ENCODE measurements around the gene FANCE. TPM values are rescaled to one million over a fixed set of nuclear protein-coding genes. Genes with fewer than 3 reads are reported as not detected.

FANCE gene
- 25.8 and 37.4 TPM in 2 replicates for total RNA-seq (2014; rRNA removed; shearing (Covaris generic))

GRCh38 chr6:35452183-35453090 lies at the start of gene FANCE:
TSS of gene FANCE (plus strand) at chr6:35452338. CDS start at chr6:35452546, 208 bp downstream.
- peak; percentile 97 for DNase-seq (ENCODE audit: low read depth)

- DNase-seq (ENCODE audit: low read depth): no peak
These were observed 49.3 kb upstream of the FANCE start for GRCh38 chr6:35402856-35403191.

- DNase-seq (ENCODE audit: low read depth): no peak
These were observed 48.3 kb upstream of the FANCE start for GRCh38 chr6:35403544-35404442.

GRCh38 chr6:35406711-35407485 lies 45.2 kb upstream of the FANCE start:
- DNase-seq (ENCODE audit: low read depth): no peak

DNA sequence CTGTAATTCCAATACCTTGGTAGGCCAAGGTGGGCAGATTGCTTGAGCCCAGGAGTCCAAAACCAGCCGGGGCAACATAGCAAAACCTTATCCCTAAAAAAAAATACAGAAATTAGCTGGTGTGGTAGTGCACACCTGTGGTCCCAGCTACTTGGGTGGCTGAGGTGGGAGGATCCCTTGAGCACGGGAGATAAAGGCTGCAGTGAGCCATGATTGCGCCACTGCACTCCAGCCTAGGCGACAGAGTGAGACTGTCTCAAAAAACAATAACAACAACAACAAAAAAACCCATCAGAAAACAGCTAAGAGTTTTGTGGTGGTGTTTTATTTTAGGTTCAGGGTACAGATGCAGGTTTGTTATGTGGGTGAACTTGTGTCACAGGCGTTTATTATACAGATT lies 42.9 kb upstream of the FANCE start:
- no peak for DNase-seq (ENCODE audit: low read depth)

DNA sequence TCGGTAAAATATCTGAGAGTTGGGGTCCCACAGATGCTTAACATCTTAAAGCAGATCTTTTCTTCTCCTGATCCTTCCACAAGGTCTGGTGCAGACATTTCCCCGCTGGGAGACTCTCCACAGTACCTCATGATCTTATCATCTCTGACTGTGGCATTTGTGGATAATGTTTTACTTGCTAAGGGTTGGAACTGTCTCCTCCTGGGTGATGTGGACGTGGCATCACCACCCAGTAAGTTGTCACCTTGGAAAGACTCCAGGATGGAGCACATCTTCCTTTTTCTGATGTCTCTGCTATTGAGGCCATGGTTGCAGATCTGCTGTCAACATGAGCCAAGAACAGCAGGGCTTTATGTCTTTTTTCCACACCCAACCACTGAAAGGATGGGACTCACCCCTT lies 42.0 kb upstream of the FANCE start:
- no peak for DNase-seq (ENCODE audit: low read depth)

GRCh38 chr6:35411066-35411465 lies 41.1 kb upstream of the FANCE start:
- DNase-seq (ENCODE audit: low read depth): no peak

DNA sequence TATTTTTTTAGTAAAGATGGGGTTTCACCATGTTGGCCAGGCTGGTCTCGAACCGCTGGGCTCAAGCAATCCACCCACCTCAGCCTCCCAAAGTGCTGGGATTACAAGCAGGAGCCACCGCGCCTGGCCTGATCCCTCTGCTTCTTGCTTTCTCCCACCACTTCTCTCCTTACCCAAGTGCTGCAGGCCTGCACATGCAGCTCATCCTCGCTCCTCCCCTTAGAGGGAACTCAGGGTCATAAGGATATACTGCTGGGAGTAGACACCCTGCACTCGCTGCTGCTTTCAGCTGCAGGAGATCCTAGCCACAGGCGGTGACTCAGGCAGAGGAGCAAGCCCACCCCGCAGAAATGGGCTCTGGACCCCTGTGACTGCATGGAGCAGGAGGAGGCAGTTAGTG lies 40.0 kb upstream of the FANCE start:
- DNase-seq (ENCODE audit: low read depth): no peak

DNA sequence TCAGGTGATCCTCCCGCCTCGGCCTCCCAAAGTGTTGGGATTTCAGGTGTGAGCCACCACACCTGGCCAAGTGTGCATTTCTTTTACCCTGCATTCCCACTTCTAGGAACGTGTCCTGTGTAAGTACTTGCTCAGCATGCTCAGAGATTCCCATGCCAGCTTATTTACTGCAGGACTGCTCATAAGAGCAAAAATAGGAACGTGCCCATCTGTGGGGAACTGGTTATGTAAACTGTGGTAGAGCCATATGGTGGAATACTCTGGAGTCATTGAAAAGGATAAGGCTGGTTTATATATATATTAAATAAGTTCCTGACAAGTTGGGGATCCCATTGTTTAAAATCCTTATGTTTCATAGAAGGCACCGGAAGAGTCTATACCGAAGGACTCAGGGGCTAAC lies 38.2 kb upstream of the FANCE start:
- no peak for DNase-seq (ENCODE audit: low read depth)

GRCh38 chr6:35415065-35415891 lies 36.9 kb upstream of the FANCE start:
- DNase-seq (ENCODE audit: low read depth): peak; percentile 60

DNA sequence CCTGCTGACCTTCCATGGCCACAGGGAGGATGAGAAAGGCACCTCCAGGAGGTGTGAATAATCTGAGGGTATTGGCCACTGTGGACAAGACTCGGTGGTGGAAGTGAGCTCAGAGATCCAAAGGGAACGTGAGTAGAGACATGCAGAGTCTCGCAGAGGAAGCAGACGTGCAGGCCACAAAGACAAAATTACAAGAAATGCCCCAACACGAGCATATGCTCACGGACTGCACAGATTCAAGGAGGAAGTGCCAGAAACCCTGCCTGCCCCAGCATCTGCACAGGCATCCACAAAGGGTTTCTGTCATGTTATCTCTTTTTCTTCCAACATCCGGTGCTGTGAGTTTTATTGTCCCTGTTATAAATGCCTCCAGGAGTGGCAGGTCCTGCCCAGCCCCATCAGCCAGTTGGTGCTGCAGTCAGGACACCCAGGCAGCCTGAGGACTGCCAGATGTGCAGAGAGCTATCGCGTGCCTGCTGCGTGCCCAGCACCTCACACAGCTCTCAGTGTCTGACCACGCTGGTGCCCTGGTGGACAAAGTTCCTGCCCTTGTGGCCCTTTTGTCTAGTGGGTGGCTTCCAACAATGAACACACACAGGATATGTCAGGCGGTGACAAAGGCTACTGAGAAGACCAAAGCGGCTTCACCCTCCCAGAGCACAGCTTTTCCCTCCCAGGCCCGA lies 34.0 kb upstream of the FANCE start:
- no peak for DNase-seq (ENCODE audit: low read depth)

GRCh38 chr6:35419417-35419816 lies 32.7 kb upstream of the FANCE start:
- no peak for DNase-seq (ENCODE audit: low read depth)

DNA sequence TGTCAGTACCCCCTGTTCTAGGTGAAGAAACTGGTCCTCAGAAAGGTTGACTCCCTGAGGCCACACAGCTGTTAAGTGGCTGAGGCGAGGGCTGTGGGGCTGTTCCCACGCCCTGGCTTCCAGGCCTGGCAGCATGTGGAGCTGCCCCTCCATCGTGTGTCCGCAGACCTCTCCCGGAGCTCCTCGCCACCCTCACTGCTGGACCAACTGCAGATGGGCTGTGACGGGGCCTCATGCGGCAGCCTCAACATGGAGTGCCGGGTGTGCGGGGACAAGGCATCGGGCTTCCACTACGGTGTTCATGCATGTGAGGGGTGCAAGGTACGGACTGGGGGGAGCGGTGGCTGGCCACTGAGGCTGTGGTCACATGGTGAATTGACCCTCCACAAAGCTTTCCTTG lies 32.2 kb upstream of the FANCE start:
- DNase-seq (ENCODE audit: low read depth): no peak

GRCh38 chr6:35425284-35425683 lies 26.9 kb upstream of the FANCE start:
- no peak for DNase-seq (ENCODE audit: low read depth)

DNA sequence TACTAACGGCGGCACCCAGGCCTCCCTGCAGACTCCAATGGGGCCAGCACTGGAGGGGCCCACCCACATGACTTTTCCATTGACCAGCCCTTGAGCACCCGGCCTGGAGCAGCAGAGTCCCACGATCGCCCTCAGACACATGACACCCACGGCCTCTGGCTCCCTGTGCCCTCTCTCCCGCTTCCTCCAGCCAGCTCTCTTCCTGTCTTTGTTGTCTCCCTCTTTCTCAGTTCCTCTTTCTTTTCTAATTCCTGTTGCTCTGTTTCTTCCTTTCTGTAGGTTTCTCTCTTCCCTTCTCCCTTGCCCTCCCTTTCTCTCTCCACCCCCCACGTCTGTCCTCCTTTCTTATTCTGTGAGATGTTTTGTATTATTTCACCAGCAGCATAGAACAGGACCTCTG lies 26.1 kb upstream of the FANCE start:
- no peak for DNase-seq (ENCODE audit: low read depth)

DNA sequence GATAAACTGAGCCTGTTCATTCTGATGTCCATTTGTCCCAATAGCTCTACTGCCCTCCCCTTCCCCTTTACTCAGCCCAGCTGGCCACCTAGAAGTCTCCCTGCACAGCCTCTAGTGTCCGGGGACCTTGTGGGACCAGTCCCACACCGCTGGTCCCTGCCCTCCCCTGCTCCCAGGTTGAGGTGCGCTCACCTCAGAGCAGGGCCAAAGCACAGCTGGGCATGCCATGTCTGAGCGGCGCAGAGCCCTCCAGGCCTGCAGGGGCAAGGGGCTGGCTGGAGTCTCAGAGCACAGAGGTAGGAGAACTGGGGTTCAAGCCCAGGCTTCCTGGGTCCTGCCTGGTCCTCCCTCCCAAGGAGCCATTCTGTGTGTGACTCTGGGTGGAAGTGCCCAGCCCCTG lies 24.7 kb upstream of the FANCE start:
- DNase-seq (ENCODE audit: low read depth): no peak

DNA sequence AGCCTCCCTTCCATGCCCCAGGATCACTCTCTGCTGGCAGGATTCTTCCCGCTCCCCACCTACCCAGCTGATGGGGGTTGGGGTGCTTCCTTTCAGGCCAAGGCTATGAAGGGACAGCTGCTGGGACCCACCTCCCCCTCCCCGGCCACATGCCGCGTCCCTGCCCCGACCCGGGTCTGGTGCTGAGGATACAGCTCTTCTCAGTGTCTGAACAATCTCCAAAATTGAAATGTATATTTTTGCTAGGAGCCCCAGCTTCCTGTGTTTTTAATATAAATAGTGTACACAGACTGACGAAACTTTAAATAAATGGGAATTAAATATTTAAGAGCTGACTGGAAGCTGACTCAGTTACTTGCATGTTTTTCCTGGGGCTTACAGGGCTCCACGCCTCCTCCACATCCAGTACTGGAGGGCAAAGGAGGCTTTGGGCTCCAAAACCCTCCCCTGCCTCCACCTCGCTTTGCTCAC lies 24.3 kb upstream of the FANCE start:
- no peak for DNase-seq (ENCODE audit: low read depth)

DNA sequence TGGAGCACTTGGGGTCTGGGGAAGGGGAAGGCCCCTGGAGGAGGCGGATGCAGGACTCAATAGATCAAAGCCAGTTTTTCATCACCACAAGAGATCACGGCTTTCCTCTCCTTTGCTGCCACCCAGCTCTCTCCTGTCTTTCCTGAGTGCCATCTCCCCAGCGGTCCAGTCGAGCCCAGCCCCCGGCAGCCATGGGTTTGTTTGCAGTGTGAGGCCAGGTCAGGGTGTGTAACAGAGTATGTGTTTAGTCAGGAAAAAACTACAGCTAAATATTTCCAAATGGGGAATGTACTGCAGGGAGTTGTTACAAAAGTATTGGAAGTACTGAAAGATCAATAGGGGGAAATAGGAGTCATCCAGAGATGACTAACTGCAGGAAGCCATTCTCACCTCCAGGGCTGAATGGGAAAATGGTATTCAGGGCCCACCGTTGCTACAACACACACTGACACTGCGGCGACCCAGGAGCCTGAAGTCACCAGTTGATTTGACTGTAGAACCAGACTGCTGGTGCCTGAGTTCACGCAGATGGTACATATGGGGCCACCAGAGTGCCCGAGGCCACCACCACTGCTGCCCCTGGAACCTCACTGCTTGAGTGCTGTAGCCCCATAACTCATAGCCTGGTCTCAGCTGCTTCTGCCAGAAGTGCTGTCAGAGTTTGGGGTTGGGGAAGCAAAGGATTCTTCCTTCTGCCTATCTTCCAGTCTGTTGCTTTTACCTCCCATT lies 23.6 kb upstream of the FANCE start:
- no peak for DNase-seq (ENCODE audit: low read depth)

DNA sequence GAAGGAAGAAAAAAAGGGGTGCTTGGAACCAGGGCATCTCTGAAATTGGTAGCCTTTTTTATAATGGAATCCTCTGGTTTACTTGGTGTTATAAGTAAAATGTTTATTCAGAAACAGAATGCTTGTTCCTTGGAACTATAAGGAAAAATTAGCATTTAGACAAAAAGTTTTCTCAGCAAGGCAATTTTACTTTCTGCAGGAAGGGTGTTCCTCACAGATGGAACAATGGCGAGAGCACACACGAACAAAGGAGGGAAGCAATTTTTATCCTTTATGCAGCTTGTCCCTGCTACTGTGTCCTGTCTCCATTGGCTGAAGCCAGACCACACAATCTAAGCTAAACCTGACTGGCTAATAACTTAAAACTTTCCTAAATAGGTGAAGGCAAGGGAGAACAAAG lies 22.7 kb upstream of the FANCE start:
- DNase-seq (ENCODE audit: low read depth): no peak

DNA sequence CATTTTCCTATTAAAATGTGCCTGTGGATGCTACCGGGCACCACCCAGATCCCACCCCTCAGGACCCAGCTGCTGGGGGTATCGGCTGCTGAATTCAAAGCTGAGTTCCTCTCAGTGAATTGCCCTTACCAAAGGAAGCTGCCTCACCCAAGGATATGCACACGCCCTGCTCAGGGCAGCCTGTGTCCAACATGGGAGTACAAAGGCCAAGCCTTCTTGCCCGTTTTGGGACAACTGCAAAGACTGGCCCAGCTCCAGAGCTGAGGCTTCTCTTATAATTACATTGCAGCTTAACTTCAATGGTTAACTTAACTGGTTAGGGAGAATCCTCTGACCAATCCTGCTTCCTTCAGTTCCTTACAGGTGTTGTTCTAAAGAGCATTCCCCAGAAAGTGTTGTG lies 19.8 kb upstream of the FANCE start:
- DNase-seq (ENCODE audit: low read depth): no peak

All from Daoy (cell line).